Dedifferentiated amniotic fluid mesenchymal stem cell (primary cell): ENCODE measurements around the gene RGPD4.

ENCODE experiments used
- DNase-seq: peaks from one replicate; pipeline ENCODE4 v3.0.0-alpha.2; 2016; ENCODE audit errors: extremely low spot score

The RGPD4 gene

GRCh38 chr2:107927034-107927534 is 100.4 kb downstream of the RGPD4 start:
- DNase-seq, result no peak

DNA sequence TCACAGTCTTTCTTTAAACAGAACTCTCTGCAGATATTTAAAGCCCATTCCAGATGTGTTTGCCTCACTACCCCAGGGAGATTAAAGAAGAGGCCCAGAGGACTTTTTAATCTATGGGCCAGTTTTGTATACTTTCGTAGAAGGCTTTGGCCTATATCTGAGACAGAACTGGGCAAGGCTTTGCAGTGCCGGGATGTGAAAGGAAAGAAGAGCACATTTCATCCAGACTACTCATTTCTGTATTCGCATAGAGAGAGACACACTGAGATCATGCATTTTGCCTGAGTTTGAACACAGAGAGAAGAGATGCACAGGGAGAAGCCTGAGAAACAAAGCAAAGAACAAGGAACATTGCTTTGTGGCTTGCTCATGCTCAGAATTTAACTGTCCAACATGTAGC is 104.7 kb downstream of the RGPD4 start:
- DNase-seq, result no peak

DNA sequence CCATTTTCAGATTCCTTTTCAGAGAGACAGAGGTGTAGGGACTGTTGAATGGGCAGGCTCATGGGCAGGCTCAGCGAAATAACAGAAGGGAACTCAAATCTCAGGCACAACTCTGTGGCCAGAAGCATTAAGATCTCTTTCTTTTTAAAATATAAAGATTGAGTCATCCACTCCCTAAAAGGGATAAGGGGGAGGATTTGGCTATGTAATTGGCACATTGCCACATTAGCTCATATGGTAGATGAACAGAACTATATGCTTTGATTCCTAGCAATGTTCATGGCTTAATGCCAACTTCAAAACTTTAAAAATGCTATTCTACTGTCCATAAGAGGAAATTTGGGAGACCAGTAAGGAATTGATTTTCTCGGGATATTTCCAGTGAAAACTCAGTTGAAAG is 105.8 kb downstream of the RGPD4 start:
- peak; percentile 68 for DNase-seq

GRCh38 chr2:107932979-107933378 is 106.3 kb downstream of the RGPD4 start:
- peak; percentile 55 for DNase-seq

GRCh38 chr2:107936433-107937359 is 110.0 kb downstream of the RGPD4 start:
- no peak for DNase-seq
